Renal cortex interstitium (tissue), 11 donors: ENCODE measurements around the gene UPB1. TPM values are rescaled to one million over a fixed set of nuclear protein-coding genes. Genes with fewer than 3 reads are reported as not detected.

Source experiments
- DNase-seq, 11 donors: peaks; one replicate each; pipeline ENCODE4 v3.0.0-alpha.2; 2013; ENCODE audit warnings: low read depth in 9 of 11, low spot score in 4 of 11; ENCODE audit errors: extremely low read depth in 1 of 11
- polyA plus RNA-seq, 3 donors: library from polyadenylated mRNA; unstranded; fragments of 120-200 nt; gene quantifications; one replicate each; pipeline ENCODE4 v1.2.1, GENCODE V29; 2013; ENCODE audit not compliant: insufficient read length in 3 of 3

UPB1 gene
- polyA plus RNA-seq, 3 donors = 0.75 to 1.2 (median 1.1) TPM

GRCh38 chr22:24501301-24502005 lies 6.3 kb downstream of the UPB1 start:
- no peak for DNase-seq

- DNase-seq = no peak
Observed at GRCh38 chr22:24502034-24502433, 6.9 kb downstream of the UPB1 start.

DNA sequence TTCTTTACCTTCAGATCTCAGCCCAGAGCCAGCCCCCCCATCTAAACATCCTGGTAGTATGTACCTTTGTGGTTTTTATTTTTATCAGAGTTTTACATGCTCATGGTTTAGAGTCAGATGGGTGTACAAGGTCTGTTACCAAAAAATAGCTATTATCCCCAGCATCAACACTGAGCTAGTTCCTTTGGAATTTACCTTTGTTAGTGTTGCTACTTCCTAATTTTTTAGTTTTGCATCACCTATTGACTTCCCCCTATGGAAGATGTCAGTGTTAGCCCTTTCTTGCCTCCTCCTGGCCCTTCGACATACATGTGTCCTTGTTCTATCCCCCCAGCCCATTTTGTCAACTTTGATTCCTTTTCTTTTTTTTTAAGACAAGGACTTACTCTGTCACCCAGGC lies 7.4 kb downstream of the UPB1 start:
- no peak for DNase-seq

DNA sequence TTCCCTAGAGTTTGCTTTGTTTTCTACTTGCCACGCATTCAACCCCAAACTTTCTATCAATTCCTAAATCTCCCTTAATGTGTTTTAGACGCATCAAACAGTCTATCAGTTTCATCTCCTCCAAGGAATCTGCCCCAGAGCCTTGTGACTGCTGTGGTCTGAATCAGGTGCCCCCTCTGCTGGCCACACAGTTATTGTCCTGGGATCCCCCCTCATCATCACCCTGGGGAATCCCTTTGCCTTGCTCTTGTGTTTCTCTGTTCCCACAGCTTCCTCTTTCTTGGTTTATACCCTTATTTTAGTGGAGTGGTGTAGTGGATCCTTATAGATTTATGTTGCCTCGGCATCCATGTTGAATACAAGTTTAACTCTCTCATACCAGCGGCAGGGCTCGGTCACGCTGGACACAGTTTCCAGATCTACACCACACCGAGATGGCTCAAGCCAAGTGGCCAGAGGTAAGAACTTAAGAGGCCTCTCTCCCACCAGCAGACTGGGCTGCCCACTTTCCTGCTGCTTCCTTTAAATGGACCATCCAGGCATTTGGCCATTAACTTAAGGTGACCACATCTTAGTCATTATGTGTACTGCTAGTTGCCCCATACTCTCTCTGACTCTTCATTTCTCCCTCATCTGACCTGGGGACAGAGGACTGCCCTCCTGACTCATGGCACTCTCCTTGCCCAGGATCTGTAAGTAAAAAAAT lies 8.2 kb downstream of the UPB1 start:
- no peak for DNase-seq

DNA sequence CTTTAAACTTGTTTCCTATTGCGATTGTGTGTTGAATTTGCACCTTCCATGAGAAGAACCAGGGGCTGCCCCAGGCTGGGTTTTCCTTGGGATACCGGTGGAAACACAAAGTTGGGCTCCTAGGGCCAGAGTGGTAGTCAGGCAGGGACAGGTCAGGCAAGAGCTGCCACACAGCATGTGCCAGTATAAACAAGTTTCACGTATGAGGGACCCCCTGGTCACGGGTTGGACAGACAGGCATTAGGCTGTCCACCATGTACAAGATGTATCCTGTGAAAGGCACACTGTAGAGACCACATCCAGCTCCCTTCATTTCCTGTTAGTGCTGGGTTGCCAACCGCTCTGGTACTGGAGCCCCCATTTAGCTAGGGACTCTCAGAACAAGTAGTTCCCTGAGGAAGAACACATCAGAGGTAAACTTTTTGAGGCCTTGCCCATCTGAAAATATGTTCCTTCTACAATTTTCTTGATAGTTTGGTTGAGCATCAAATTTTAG lies 8.8 kb downstream of the UPB1 start:
- DNase-seq = no peak

GRCh38 chr22:24504540-24504939 lies 9.4 kb downstream of the UPB1 start:
- no peak for DNase-seq

GRCh38 chr22:24504956-24505736 lies 10.0 kb downstream of the UPB1 start:
- DNase-seq = no peak

GRCh38 chr22:24506802-24507438 lies 11.8 kb downstream of the UPB1 start:
- DNase-seq = no peak

DNA sequence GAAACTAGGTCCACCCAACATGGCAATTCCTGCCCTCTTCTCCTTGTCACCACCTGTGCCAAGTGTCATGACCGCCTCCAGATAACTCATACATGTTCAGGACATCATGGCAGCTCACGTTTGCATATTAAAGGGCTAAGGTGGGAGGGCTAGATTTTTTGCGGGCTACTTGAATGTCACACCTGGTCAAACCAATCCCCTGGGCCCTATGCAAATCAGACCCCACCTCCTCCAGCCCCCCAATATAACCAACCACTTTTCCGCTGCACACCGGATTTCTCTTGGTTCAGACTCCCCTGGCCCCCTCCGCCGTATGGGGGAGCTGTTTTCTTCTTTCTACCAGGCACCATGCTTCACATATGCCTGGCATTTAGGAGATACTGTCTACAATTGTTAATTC lies 12.6 kb downstream of the UPB1 start:
- DNase-seq = no peak

DNA sequence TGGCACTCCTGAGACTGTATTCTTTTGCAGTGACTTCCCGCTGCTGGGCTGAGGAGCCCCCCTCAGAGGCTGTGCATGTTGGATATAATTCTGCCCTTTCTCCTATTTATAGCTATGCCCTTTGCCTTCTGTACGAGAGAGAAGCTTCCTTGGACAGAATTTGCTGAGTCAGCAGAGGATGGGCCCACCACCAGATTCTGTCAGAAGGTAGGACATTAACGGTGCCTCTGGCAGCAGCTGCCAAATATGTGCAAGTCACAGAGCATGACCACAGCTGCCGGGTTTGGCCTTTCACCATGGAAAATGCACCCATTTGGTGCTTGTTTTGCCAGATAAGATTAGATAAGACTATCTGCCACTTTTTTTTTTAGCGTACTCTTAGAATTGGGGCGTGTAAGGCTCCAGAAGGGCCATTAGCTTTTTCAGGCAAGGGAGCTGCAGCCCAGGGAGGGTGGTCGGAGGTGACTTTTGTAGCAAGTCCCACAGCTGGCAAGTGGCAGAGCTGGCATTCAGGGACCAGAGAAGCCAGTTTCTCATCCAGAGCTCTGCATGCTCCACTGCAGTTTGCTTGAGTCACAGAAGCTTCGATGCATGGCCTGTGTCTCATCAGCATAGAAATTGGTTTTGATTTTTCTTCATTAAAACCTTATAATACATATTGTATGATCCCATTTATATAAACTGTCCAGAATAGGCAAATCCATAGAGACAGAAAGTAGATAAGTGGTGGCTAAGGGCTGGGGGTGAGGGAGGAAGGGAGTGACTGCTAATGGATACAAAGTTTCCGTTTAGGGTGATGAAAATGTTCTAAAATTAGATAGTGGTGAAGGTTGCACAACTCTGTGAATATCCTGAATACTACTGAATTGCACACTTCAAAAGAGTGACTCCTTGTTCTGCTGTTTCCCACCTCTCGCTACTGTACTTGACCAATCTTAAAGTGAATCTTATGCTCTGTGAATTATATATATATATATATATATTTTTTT lies 15.8 kb downstream of the UPB1 start:
- no peak for DNase-seq

GRCh38 chr22:24512043-24512442 lies 16.9 kb downstream of the UPB1 start:
- DNase-seq = no peak

- no peak for DNase-seq
Observed at GRCh38 chr22:24513378-24514240, 18.5 kb downstream of the UPB1 start.

- DNase-seq = no peak
Observed at GRCh38 chr22:24514241-24515026, 19.3 kb downstream of the UPB1 start.

- no peak for DNase-seq
Observed at GRCh38 chr22:24515027-24515338, 19.9 kb downstream of the UPB1 start.

- peak in 5 of 11 donors; percentile 47 to 61 (median 59) for DNase-seq
Observed at GRCh38 chr22:24516301-24516737, 21.2 kb downstream of the UPB1 start.

GRCh38 chr22:24517446-24517845 lies 22.3 kb downstream of the UPB1 start:
- DNase-seq = no peak

DNA sequence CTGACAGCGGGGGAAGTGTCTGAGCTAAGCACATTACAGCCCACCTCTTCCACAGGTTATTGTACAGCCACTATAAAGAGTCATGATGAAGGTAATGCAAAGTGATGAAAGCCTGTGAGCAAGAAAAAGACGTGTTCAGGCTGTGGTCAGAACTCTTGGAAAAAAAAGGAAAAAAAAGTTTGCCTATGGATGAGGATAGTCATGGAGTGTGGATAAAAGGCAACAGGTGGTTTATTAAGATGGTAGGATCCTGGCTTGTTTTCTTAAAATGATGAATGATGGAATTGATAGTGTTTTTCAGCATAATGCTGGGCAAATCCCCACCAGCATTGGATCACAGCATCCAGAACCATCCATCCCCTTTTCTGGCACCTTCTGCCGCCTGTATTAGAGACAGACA lies 23.1 kb downstream of the UPB1 start:
- DNase-seq = no peak
